KMS-11 (cell line): ENCODE measurements around the gene DAB1.

Experiments
- H2AFZ ChIP-seq: fragments of 200-600 bp; sonication (generic); 2 replicates; pipeline ENCODE4 v1.6.1; 2016; ENCODE audit warnings: antibody characterized with exemption, mixed run types, low read depth
- H3K27ac ChIP-seq: fragments of 200-600 bp; sonication (generic); 2 replicates; pipeline ENCODE4 v1.6.1; 2016; ENCODE audit warnings: mild to moderate bottlenecking, mixed run types
- H3K27me3 ChIP-seq: fragments of 200-600 bp; sonication (generic); 2 replicates; pipeline ENCODE4 v1.6.1; 2017; ENCODE audit warnings: mild to moderate bottlenecking, low read depth, mixed run types, moderate library complexity; ENCODE audit not compliant: insufficient read depth
- H3K36me3 ChIP-seq: fragments of 200-600 bp; sonication (generic); 2 replicates; pipeline ENCODE4 v1.6.1; 2017; ENCODE audit warnings: mild to moderate bottlenecking, mixed run types; ENCODE audit not compliant: insufficient read depth
- H3K4me1 ChIP-seq: fragments of 200-600 bp; sonication (generic); 2 replicates; pipeline ENCODE4 v1.6.1; 2016; ENCODE audit warnings: mild to moderate bottlenecking, low read depth, mixed run types; ENCODE audit not compliant: poor library complexity, severe bottlenecking
- H3K4me2 ChIP-seq: fragments of 200-600 bp; sonication (generic); 2 replicates; pipeline ENCODE4 v1.7.0; 2016; ENCODE audit warnings: mild to moderate bottlenecking, mixed run types
- H3K4me3 ChIP-seq: fragments of 200-600 bp; sonication (generic); IDR thresholded peaks from 2 replicates; pipeline ENCODE4 v1.6.1; 2017; ENCODE audit warnings: low read depth, low read length, mixed read lengths; ENCODE audit not compliant: insufficient read depth
- H3K79me2 ChIP-seq: fragments of 200-600 bp; sonication (generic); 2 replicates; pipeline ENCODE4 v1.6.1; 2016; ENCODE audit warnings: low read depth, mixed run types; ENCODE audit not compliant: insufficient read depth
- H3K9ac ChIP-seq: fragments of 200-600 bp; sonication (generic); 2 replicates; pipeline ENCODE4 v1.6.1; 2016; ENCODE audit warnings: mild to moderate bottlenecking, mixed run types
- H4K20me1 ChIP-seq: fragments of 200-600 bp; sonication (generic); 2 replicates; pipeline ENCODE4 v1.6.1; 2016; ENCODE audit warnings: mild to moderate bottlenecking, mixed run types; ENCODE audit not compliant: insufficient read depth
- CTCF ChIP-seq: fragments of 200-600 bp; sonication (generic); conservative IDR thresholded peaks from 2 replicates; pipeline ENCODE4 v1.6.1; 2017; ENCODE audit warnings: low read depth, mild to moderate bottlenecking, antibody characterized with exemption, low read length, moderate library complexity, mixed read lengths

Gene DAB1

GRCh38 chr1:57063406-57064125 is 360.3 kb downstream of the DAB1 start:
- no peak overlapping the region for H3K9ac ChIP-seq
- H3K36me3 ChIP-seq, result no peaks in the 10 kb centered on the region
- H4K20me1 ChIP-seq, result no peaks in the 10 kb centered on the region
- H2AFZ ChIP-seq, result no peak overlapping the region
- no peak overlapping the region for H3K4me3 ChIP-seq
- no peak for TF ChIP-seq CTCF
- no peaks in the 10 kb centered on the region for H3K79me2 ChIP-seq
- no peaks in the 10 kb centered on the region for H3K4me1 ChIP-seq
- no peaks in the 10 kb centered on the region for H3K27me3 ChIP-seq
- H3K4me2 ChIP-seq, result no peak overlapping the region
- H3K27ac ChIP-seq, result no peak overlapping the region

GRCh38 chr1:57061369-57061768 is 362.5 kb downstream of the DAB1 start:
- Histone ChIP-seq H2AFZ (no peak overlapping the region), H3K79me2 (no peaks in the 10 kb centered on the region), H3K4me1 (no peaks in the 10 kb centered on the region), H3K36me3 (no peaks in the 10 kb centered on the region), H3K27ac (no peak overlapping the region), H4K20me1 (no peaks in the 10 kb centered on the region), H3K27me3 (no peaks in the 10 kb centered on the region), H3K9ac (no peak overlapping the region), H3K4me2 (no peak overlapping the region), H3K4me3 (no peak overlapping the region)
- no peak for TF ChIP-seq CTCF

GRCh38 chr1:57060451-57060850 is 363.4 kb downstream of the DAB1 start:
- Histone ChIP-seq H3K27me3 (no peaks in the 10 kb centered on the region), H3K4me2 (no peak overlapping the region), H3K9ac (no peak overlapping the region), H2AFZ (no peak overlapping the region), H3K36me3 (no peaks in the 10 kb centered on the region), H3K27ac (no peak overlapping the region), H4K20me1 (no peaks in the 10 kb centered on the region), H3K4me3 (no peak overlapping the region), H3K4me1 (no peaks in the 10 kb centered on the region), H3K79me2 (no peaks in the 10 kb centered on the region)
- no peak for TF ChIP-seq CTCF

- H4K20me1 ChIP-seq, result no peaks in the 10 kb centered on the region
- no peak overlapping the region for H3K9ac ChIP-seq
- H3K27ac ChIP-seq, result no peak overlapping the region
- no peaks in the 10 kb centered on the region for H3K27me3 ChIP-seq
- no peak overlapping the region for H2AFZ ChIP-seq
- H3K4me2 ChIP-seq, result no peak overlapping the region
- no peak overlapping the region for H3K4me3 ChIP-seq
- H3K36me3 ChIP-seq, result no peaks in the 10 kb centered on the region
- no peak for TF ChIP-seq CTCF
- no peaks in the 10 kb centered on the region for H3K4me1 ChIP-seq
- no peaks in the 10 kb centered on the region for H3K79me2 ChIP-seq
Observed at GRCh38 chr1:57058652-57059501, 365.0 kb downstream of the DAB1 start.
